HEK293 (cell line): ENCODE results near the gene RASSF8.

Experiments
- CTCF ChIA-PET: fragments of 350-600 bp; formaldehyde crosslinking; extraction: SDS; loops from one replicate; lab custom pipeline; 2021; ENCODE audit warnings: antibody characterized with exemption; lab: Yijun Ruan, JAX
- POLR2A ChIA-PET: fragments of 300-600 bp; formaldehyde crosslinking; extraction: SDS; loops from one replicate; lab custom pipeline; 2020; ENCODE audit warnings: antibody characterized with exemption, inconsistent platforms; lab: Yijun Ruan, JAX
- H3K27ac ChIP-seq: fragments of 200-500 bp; sonication (Bioruptor generic); 2 replicates; pipeline ENCODE4 v1.5.1; 2014; ENCODE audit warnings: low read depth, low read length, control low read depth, inconsistent platforms; ENCODE audit errors: extremely low read depth
- H3K36me3 ChIP-seq, 2 experiments: fragments of 200-500 bp in 1 of 2; sonication (Bioruptor generic) in 1 of 2; 1 replicate in 1 of 2; 2 replicates in 1 of 2; pipeline ENCODE4 v1.5.1; 2014 to 2017; ENCODE audit warnings: inconsistent platforms in 2 of 2, low read length in 2 of 2; ENCODE audit not compliant: control insufficient read depth in 2 of 2, insufficient read depth in 1 of 2
- H3K4me1 ChIP-seq: fragments of 200-500 bp; sonication (Bioruptor generic); 2 replicates; pipeline ENCODE4 v1.5.1; 2014; ENCODE audit warnings: mild to moderate bottlenecking, low read length, inconsistent platforms; ENCODE audit not compliant: control insufficient read depth, insufficient read depth
- H3K4me3 ChIP-seq: 2 replicates; pipeline ENCODE4 v1.5.1; 2011; ENCODE audit warnings: low read depth, mild to moderate bottlenecking, control low read depth, low read length, moderate library complexity
- H3K9me3 ChIP-seq: fragments of 200-500 bp; sonication (Bioruptor generic); 2 replicates; pipeline ENCODE4 v1.5.1; 2014; ENCODE audit warnings: low read depth, low read length, inconsistent platforms; ENCODE audit not compliant: control insufficient read depth, insufficient read depth
- BCL11B ChIP-seq: fragments of 450-650 bp; formaldehyde crosslinking; IDR thresholded peaks from 2 replicates; pipeline ENCODE4 v1.5.1; 2016; ENCODE audit warnings: low read depth, missing biosample characterization, missing genetic modification characterization
- GLIS2 ChIP-seq: fragments of 450-650 bp; formaldehyde crosslinking; IDR thresholded peaks from 2 replicates; pipeline ENCODE4 v1.5.1; 2016; ENCODE audit warnings: missing biosample characterization, missing genetic modification characterization
- KLF1 ChIP-seq: fragments of 450-650 bp; formaldehyde crosslinking; IDR thresholded peaks from 2 replicates; pipeline ENCODE4 v1.5.1; 2016; ENCODE audit warnings: missing biosample characterization, missing genetic modification characterization
- KLF16 ChIP-seq: fragments of 450-650 bp; formaldehyde crosslinking; IDR thresholded peaks from 2 replicates; pipeline ENCODE4 v1.5.1; 2017; ENCODE audit warnings: missing biosample characterization, missing genetic modification characterization
- KLF8 ChIP-seq: fragments of 450-650 bp; formaldehyde crosslinking; IDR thresholded peaks from 2 replicates; pipeline ENCODE4 v1.5.1; 2016; ENCODE audit warnings: missing biosample characterization, missing genetic modification characterization
- KLF9 ChIP-seq: fragments of 450-650 bp; formaldehyde crosslinking; IDR thresholded peaks from 2 replicates; pipeline ENCODE4 v1.5.1; 2016; ENCODE audit warnings: missing biosample characterization, missing genetic modification characterization, low read depth
- SP2 ChIP-seq: fragments of 450-650 bp; formaldehyde crosslinking; IDR thresholded peaks from 2 replicates; pipeline ENCODE4 v1.5.1; 2016; ENCODE audit warnings: missing biosample characterization, missing genetic modification characterization
- SP3 ChIP-seq: fragments of 450-650 bp; formaldehyde crosslinking; IDR thresholded peaks from 2 replicates; pipeline ENCODE4 v1.5.1; 2016; ENCODE audit warnings: missing biosample characterization, missing genetic modification characterization
- SP7 ChIP-seq: fragments of 450-650 bp; formaldehyde crosslinking; IDR thresholded peaks from 2 replicates; pipeline ENCODE4 v1.5.1; 2016; ENCODE audit warnings: missing biosample characterization, missing genetic modification characterization
- ZBTB17 ChIP-seq: fragments of 450-650 bp; formaldehyde crosslinking; IDR thresholded peaks from 2 replicates; pipeline ENCODE4 v1.5.1; 2016; ENCODE audit warnings: missing biosample characterization, missing genetic modification characterization
- ZBTB20 ChIP-seq: fragments of 450-650 bp; formaldehyde crosslinking; IDR thresholded peaks from 2 replicates; pipeline ENCODE4 v1.5.1; 2016; ENCODE audit warnings: missing biosample characterization, missing genetic modification characterization
- ZBTB8A ChIP-seq: fragments of 450-650 bp; formaldehyde crosslinking; IDR thresholded peaks from 2 replicates; pipeline ENCODE4 v1.5.1; 2016; ENCODE audit warnings: missing biosample characterization, missing genetic modification characterization
- ZFHX2 ChIP-seq: fragments of 450-650 bp; formaldehyde crosslinking; conservative IDR thresholded peaks from 2 replicates; pipeline ENCODE4 v1.5.1; 2016; ENCODE audit warnings: missing biosample characterization, missing genetic modification characterization
- ZFP41 ChIP-seq: fragments of 450-650 bp; formaldehyde crosslinking; IDR thresholded peaks from 2 replicates; pipeline ENCODE4 v1.5.1; 2016; ENCODE audit warnings: missing biosample characterization, missing genetic modification characterization, borderline replicate concordance
- ZIC2 ChIP-seq: fragments of 450-650 bp; formaldehyde crosslinking; IDR thresholded peaks from 2 replicates; pipeline ENCODE4 v1.5.1; 2016; ENCODE audit warnings: missing biosample characterization, missing genetic modification characterization
- ZNF2 ChIP-seq: fragments of 450-650 bp; formaldehyde crosslinking; IDR thresholded peaks from 2 replicates; pipeline ENCODE4 v1.5.1; 2016; ENCODE audit warnings: missing biosample characterization, missing genetic modification characterization
- ZNF366 ChIP-seq: fragments of 450-650 bp; formaldehyde crosslinking; conservative IDR thresholded peaks from 2 replicates; pipeline ENCODE4 v1.5.1; 2016; ENCODE audit warnings: missing biosample characterization, missing genetic modification characterization
- ZNF423 ChIP-seq: fragments of 450-650 bp; formaldehyde crosslinking; IDR thresholded peaks from 2 replicates; pipeline ENCODE4 v1.5.1; 2016; ENCODE audit warnings: missing biosample characterization, missing genetic modification characterization
- ZNF501 ChIP-seq: fragments of 450-650 bp; formaldehyde crosslinking; IDR thresholded peaks from 2 replicates; pipeline ENCODE4 v1.5.1; 2016; ENCODE audit warnings: missing biosample characterization, missing genetic modification characterization
- ZNF558 ChIP-seq: fragments of 450-650 bp; formaldehyde crosslinking; IDR thresholded peaks from 2 replicates; pipeline ENCODE4 v1.5.1; 2016; ENCODE audit warnings: missing biosample characterization, missing genetic modification characterization
- ZNF600 ChIP-seq: fragments of 450-650 bp; formaldehyde crosslinking; IDR thresholded peaks from 2 replicates; pipeline ENCODE4 v1.5.1; 2016; ENCODE audit warnings: missing biosample characterization, missing genetic modification characterization
- ZNF76 ChIP-seq: fragments of 450-650 bp; formaldehyde crosslinking; IDR thresholded peaks from 2 replicates; pipeline ENCODE4; 2016; ENCODE audit warnings: low read depth, missing biosample characterization, missing genetic modification characterization, borderline replicate concordance
- ZNF830 ChIP-seq: fragments of 450-650 bp; IDR thresholded peaks from 2 replicates; pipeline ENCODE4 v1.5.0; 2018; ENCODE audit warnings: missing biosample characterization, missing genetic modification characterization, low read depth, mild to moderate bottlenecking, moderate library complexity
- ZSCAN30 ChIP-seq: fragments of 450-650 bp; IDR thresholded peaks from 2 replicates; pipeline ENCODE4 v1.5.1; 2018; ENCODE audit warnings: missing biosample characterization, mild to moderate bottlenecking, missing genetic modification characterization, moderate library complexity
- TF ChIP-seq, protein P1 (sequence below): fragments of 450-650 bp; formaldehyde crosslinking; IDR thresholded peaks from 2 replicates; pipeline ENCODE4 v1.5.1; 2017; ENCODE audit warnings: missing biosample characterization, missing genetic modification characterization
- TF ChIP-seq, protein P2 (sequence below): fragments of 450-650 bp; formaldehyde crosslinking; conservative IDR thresholded peaks from 2 replicates; pipeline ENCODE4 v1.5.1; 2016; ENCODE audit warnings: low read depth, missing biosample characterization, missing genetic modification characterization
- TF ChIP-seq, protein P3 (sequence below): fragments of 450-650 bp; formaldehyde crosslinking; IDR thresholded peaks from 2 replicates; pipeline ENCODE4 v1.5.1; 2017; ENCODE audit warnings: missing biosample characterization, missing genetic modification characterization
- TF ChIP-seq, protein P4 (sequence below): fragments of 450-650 bp; formaldehyde crosslinking; IDR thresholded peaks from 2 replicates; pipeline ENCODE4 v1.5.1; 2016; ENCODE audit warnings: missing biosample characterization, missing genetic modification characterization

The RASSF8 gene

DNA sequence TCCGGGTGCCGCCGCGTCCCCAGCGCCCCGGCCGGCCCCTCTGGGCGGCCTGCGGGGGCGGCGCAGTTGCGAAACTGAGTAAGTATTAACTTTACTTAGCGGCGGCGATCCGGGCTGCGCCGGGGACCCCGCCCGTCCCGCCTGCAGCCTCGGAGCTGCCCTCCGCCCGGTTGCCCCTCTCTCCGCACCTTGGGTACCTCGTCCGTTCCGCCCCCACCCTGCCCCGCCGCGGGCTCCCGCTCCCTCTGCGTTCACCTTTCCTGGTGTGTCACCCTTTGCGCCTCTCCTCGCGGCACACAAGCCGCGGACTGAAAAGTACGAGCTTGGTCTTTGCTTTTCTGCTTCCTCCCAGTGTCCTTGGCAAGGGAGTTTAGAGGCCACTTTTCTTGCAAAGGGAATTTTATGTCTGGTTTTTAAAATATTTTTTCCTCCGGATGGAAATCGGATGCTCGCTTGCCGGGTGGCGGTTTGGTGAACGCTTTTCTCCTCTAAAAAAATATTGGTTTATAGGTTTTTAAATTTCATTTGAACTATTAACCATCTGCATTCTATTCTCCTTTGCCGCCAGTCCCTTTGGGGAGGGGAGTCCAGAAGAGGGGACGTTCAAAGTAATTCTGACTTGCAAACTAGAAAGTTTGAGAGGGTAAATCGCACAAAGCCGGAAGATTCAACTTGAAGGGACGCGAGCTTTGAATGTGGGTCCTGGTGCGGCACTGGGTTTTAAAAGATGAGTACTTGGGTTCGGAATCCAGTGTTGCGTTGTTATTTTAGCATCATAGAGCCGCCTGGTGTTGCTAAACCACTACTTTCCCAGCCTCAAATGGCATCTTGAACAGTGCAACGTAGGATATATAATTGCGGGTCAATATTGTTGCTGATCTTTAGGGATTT, 834 bp downstream of the RASSF8 start:
- H3K4me1 ChIP-seq, result peaks cover 11% of the 10 kb centered on the region
- CTCF ChIA-PET, result interaction anchor here (0.6 to 2.0 kb wide), 12 partner anchors 9 to 897 kb away, joined by 3 to 8 read pairs (median 3); no protein-coding TSS in a partner anchor
- H3K36me3 ChIP-seq, result peaks cover 3 to 5% of the 10 kb centered on the region in 2 experiments; a peak in 2 of 3 replicates
- peak overlapping the region; percentile 96 for H3K27ac ChIP-seq
- POLR2A ChIA-PET, result interaction anchor here (0.7 to 1.5 kb wide), 2 partner anchors 58 to 710 kb away, joined by 4 to 5 read pairs; no protein-coding TSS in a partner anchor
- peak overlapping the region; percentile 83 for H3K4me3 ChIP-seq
- H3K9me3 ChIP-seq, result no peaks in the 10 kb centered on the region
- TF ChIP-seq GLIS2 (tag by site-specific recombination), result peak; percentile 41
- peak; percentile 62; the same call in 1 of the 2 replicates for TF ChIP-seq ZNF501 (tag by site-specific recombination)
- peak; percentile 84 for TF ChIP-seq ZBTB8A (tag by site-specific recombination)
- TF ChIP-seq, protein P1, sequence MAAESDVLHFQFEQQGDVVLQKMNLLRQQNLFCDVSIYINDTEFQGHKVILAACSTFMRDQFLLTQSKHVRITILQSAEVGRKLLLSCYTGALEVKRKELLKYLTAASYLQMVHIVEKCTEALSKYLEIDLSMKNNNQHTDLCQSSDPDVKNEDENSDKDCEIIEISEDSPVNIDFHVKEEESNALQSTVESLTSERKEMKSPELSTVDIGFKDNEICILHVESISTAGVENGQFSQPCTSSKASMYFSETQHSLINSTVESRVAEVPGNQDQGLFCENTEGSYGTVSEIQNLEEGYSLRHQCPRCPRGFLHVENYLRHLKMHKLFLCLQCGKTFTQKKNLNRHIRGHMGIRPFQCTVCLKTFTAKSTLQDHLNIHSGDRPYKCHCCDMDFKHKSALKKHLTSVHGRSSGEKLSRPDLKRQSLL, result peak; percentile 55; the same call in 1 of the 2 replicates
- 0 out of 2 replicates have a peak, but pooled peaks have one; percentile 20 for TF ChIP-seq SP2 (tag by site-specific recombination)
- TF ChIP-seq ZNF2 (tag by site-specific recombination), result 0 out of 2 replicates have a peak, but pooled peaks have one; percentile 39
- TF ChIP-seq ZBTB20 (tag by site-specific recombination), result peak; percentile 52; the same call in 1 of the 2 replicates
- TF ChIP-seq KLF1 (tag by site-specific recombination), result peak; percentile 50
- TF ChIP-seq BCL11B (tag by site-specific recombination), result no peak
- TF ChIP-seq SP3, result 0 out of 2 replicates have a peak, but pooled peaks have one; percentile 23
- TF ChIP-seq, protein P2, sequence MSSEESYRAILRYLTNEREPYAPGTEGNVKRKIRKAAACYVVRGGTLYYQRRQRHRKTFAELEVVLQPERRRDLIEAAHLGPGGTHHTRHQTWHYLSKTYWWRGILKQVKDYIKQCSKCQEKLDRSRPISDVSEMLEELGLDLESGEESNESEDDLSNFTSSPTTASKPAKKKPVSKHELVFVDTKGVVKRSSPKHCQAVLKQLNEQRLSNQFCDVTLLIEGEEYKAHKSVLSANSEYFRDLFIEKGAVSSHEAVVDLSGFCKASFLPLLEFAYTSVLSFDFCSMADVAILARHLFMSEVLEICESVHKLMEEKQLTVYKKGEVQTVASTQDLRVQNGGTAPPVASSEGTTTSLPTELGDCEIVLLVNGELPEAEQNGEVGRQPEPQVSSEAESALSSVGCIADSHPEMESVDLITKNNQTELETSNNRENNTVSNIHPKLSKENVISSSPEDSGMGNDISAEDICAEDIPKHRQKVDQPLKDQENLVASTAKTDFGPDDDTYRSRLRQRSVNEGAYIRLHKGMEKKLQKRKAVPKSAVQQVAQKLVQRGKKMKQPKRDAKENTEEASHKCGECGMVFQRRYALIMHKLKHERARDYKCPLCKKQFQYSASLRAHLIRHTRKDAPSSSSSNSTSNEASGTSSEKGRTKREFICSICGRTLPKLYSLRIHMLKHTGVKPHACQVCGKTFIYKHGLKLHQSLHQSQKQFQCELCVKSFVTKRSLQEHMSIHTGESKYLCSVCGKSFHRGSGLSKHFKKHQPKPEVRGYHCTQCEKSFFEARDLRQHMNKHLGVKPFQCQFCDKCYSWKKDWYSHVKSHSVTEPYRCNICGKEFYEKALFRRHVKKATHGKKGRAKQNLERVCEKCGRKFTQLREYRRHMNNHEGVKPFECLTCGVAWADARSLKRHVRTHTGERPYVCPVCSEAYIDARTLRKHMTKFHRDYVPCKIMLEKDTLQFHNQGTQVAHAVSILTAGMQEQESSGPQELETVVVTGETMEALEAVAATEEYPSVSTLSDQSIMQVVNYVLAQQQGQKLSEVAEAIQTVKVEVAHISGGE (tag by site-specific recombination), result peak; percentile 58
- TF ChIP-seq ZFP41 (tag by site-specific recombination), result no peak
- peak; percentile 23; the same call in 1 of the 2 replicates for TF ChIP-seq ZIC2 (tag by site-specific recombination)
- TF ChIP-seq ZNF76 (tag by site-specific recombination), result peak; percentile 43; the same call in 1 of the 2 replicates
- TF ChIP-seq ZNF558 (tag by site-specific recombination), result no peak
- peak; percentile 31; the same call in 1 of the 2 replicates for TF ChIP-seq SP7
- peak; percentile 40; the same call in 1 of the 2 replicates for TF ChIP-seq ZBTB17 (tag by site-specific recombination)
- TF ChIP-seq ZNF366 (tag by site-specific recombination), result 0 out of 2 replicates have a peak, but pooled peaks have one; percentile 19
- 0 out of 2 replicates have a peak, but pooled peaks have one; percentile 25 for TF ChIP-seq KLF16 (tag by site-specific recombination)
- TF ChIP-seq, protein P3, sequence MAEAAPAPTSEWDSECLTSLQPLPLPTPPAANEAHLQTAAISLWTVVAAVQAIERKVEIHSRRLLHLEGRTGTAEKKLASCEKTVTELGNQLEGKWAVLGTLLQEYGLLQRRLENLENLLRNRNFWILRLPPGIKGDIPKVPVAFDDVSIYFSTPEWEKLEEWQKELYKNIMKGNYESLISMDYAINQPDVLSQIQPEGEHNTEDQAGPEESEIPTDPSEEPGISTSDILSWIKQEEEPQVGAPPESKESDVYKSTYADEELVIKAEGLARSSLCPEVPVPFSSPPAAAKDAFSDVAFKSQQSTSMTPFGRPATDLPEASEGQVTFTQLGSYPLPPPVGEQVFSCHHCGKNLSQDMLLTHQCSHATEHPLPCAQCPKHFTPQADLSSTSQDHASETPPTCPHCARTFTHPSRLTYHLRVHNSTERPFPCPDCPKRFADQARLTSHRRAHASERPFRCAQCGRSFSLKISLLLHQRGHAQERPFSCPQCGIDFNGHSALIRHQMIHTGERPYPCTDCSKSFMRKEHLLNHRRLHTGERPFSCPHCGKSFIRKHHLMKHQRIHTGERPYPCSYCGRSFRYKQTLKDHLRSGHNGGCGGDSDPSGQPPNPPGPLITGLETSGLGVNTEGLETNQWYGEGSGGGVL (tag by site-specific recombination), result no peak
- 0 out of 2 replicates have a peak, but pooled peaks have one; percentile 16 for TF ChIP-seq ZSCAN30 (tag by site-specific recombination)
- peak; percentile 55 for TF ChIP-seq ZFHX2
- TF ChIP-seq KLF9 (tag by site-specific recombination), result peak; percentile 25; the same call in 1 of the 2 replicates
- TF ChIP-seq ZNF423 (tag by site-specific recombination), result peak; percentile 62; the same call in 1 of the 2 replicates
- TF ChIP-seq, protein P4, sequence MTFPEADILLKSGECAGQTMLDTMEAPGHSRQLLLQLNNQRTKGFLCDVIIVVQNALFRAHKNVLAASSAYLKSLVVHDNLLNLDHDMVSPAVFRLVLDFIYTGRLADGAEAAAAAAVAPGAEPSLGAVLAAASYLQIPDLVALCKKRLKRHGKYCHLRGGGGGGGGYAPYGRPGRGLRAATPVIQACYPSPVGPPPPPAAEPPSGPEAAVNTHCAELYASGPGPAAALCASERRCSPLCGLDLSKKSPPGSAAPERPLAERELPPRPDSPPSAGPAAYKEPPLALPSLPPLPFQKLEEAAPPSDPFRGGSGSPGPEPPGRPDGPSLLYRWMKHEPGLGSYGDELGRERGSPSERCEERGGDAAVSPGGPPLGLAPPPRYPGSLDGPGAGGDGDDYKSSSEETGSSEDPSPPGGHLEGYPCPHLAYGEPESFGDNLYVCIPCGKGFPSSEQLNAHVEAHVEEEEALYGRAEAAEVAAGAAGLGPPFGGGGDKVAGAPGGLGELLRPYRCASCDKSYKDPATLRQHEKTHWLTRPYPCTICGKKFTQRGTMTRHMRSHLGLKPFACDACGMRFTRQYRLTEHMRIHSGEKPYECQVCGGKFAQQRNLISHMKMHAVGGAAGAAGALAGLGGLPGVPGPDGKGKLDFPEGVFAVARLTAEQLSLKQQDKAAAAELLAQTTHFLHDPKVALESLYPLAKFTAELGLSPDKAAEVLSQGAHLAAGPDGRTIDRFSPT, result peak; percentile 26; the same call in 1 of the 2 replicates
- peak; percentile 59; the same call in 1 of the 2 replicates for TF ChIP-seq KLF8
- no peak for TF ChIP-seq ZNF830 (tag by site-specific recombination)
- 0 out of 2 replicates have a peak, but pooled peaks have one; percentile 12 for TF ChIP-seq ZNF600 (tag by site-specific recombination)
